Right lobe of liver (tissue), 4 donors: Measurements from ENCODE around the gene ST7L.

ENCODE experiments used
- POLR2A ChIP-seq: fragments of 450-650 bp; IDR thresholded peaks from one replicate; pipeline ENCODE4 v1.6.1; 2017; ENCODE audit warnings: antibody characterized with exemption, mild to moderate bottlenecking
- TF ChIP-seq, protein P1 (sequence below), 4 donors: fragments of 200-600 bp in 3 of 4; fragments of 450-650 bp in 1 of 4; IDR thresholded peaks; one replicate each; pipeline versions ENCODE4 v1.5.1 to v1.8.0; 2016 to 2022; ENCODE audit warnings: antibody characterized with exemption in 4 of 4, mild to moderate bottlenecking in 2 of 4
- donor health status: DM: no; HTN: no; CAD: no.
- donor health status: DM: no; HTN: no; CAD: no.
- donor health status: DM: no; HTN: yes; CAD: no.

DNA sequence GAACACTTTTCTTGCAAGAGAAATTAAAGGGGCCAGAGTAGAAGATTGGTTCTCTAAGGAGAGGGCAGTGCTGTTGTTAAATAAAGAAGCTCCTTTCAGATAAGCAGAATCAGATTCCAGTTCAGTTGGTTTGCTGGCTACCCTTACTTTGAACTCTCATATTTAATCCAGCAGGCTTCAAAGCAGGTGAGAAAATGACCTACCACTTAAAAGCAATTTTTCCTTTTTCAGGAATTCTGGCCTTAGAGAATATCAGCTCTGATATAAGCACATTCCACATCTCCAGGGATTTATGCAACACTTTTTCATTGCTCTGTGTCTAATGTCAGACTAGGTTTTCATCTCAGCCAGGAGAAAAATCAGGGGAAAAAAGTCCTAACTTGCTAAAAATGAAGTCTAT lies 81.5 kb downstream of the ST7L start:
- TF ChIP-seq, protein P1, sequence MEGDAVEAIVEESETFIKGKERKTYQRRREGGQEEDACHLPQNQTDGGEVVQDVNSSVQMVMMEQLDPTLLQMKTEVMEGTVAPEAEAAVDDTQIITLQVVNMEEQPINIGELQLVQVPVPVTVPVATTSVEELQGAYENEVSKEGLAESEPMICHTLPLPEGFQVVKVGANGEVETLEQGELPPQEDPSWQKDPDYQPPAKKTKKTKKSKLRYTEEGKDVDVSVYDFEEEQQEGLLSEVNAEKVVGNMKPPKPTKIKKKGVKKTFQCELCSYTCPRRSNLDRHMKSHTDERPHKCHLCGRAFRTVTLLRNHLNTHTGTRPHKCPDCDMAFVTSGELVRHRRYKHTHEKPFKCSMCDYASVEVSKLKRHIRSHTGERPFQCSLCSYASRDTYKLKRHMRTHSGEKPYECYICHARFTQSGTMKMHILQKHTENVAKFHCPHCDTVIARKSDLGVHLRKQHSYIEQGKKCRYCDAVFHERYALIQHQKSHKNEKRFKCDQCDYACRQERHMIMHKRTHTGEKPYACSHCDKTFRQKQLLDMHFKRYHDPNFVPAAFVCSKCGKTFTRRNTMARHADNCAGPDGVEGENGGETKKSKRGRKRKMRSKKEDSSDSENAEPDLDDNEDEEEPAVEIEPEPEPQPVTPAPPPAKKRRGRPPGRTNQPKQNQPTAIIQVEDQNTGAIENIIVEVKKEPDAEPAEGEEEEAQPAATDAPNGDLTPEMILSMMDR (IDR thresholded peaks at IDR 0.05), result no peak
- TF ChIP-seq POLR2A, result no peak
